HCEC 1CT (cell line): ENCODE measurements around the gene F2.

Experiments
- DNase-seq: peaks from one replicate; pipeline ENCODE4 v3.0.0-alpha.2; 2017

Gene F2

GRCh38 chr11:46718155-46719019 lies 626 bp upstream of the F2 start:
- DNase-seq: no peak

- DNase-seq: no peak
Observed at GRCh38 chr11:46719543-46720218, 668 bp downstream of the F2 start.

- DNase-seq: no peak
Observed at GRCh38 chr11:46721286-46721685, 2.3 kb downstream of the F2 start.

- no peak for DNase-seq
Observed at GRCh38 chr11:46722566-46723358, 3.7 kb downstream of the F2 start.

- DNase-seq: no peak
Observed at GRCh38 chr11:46723359-46723680, 4.3 kb downstream of the F2 start.

GRCh38 chr11:46724088-46724487 lies 5.1 kb downstream of the F2 start:
- DNase-seq: no peak

GRCh38 chr11:46725338-46726205 lies 6.6 kb downstream of the F2 start:
- no peak for DNase-seq

- DNase-seq: no peak
Observed at GRCh38 chr11:46726206-46726862, 7.3 kb downstream of the F2 start.

- no peak for DNase-seq
Observed at GRCh38 chr11:46727952-46728658, 9.1 kb downstream of the F2 start.

GRCh38 chr11:46728659-46729040 lies 9.6 kb downstream of the F2 start:
- no peak for DNase-seq

GRCh38 chr11:46729110-46730027 lies 10.4 kb downstream of the F2 start:
- DNase-seq: no peak

GRCh38 chr11:46731545-46731944 lies 12.5 kb downstream of the F2 start:
- no peak for DNase-seq

- no peak for DNase-seq
Observed at GRCh38 chr11:46733234-46733633, 14.2 kb downstream of the F2 start.

GRCh38 chr11:46736146-46736545 lies 17.1 kb downstream of the F2 start:
- no peak for DNase-seq

GRCh38 chr11:46736615-46737014 lies 17.6 kb downstream of the F2 start:
- no peak for DNase-seq

GRCh38 chr11:46737699-46738098 lies 18.7 kb downstream of the F2 start:
- DNase-seq: no peak

- no peak for DNase-seq
Observed at GRCh38 chr11:46738887-46739286, 19.9 kb downstream of the F2 start.

- DNase-seq: no peak
Observed at GRCh38 chr11:46741600-46742484, 22.8 kb downstream of the F2 start.

GRCh38 chr11:46743043-46743442 lies 24.0 kb downstream of the F2 start:
- DNase-seq: no peak
